Measurements from ENCODE around the gene AMN1. TPM values are rescaled to one million over a fixed set of nuclear protein-coding genes. Genes with fewer than 3 reads are reported as not detected.

Gene AMN1
- total RNA-seq, result 9.8 and 13.1 TPM in 2 replicates

GRCh38 chr12:31728917-31729640, at the start of gene AMN1:
Gene AMN1, minus strand, starts transcription at chr12:31729021. Its CDS starts 13 bp downstream, at chr12:31729008.
- H3K4me3 ChIP-seq (ENCODE audit: low read depth, low read length), result peak within 1 kb of the TSS; percentile 81
- no peak for TF ChIP-seq CTCF (conservative IDR thresholded peaks at IDR 0.05; ENCODE audit: low read depth, low read length)
- DNase-seq (ENCODE audit: low read depth), result peak; percentile 89

GRCh38 chr12:31773867-31774266, 45.0 kb upstream of the AMN1 start:
- no peak for TF ChIP-seq CTCF (conservative IDR thresholded peaks at IDR 0.05; ENCODE audit: low read depth, low read length)
- no peak overlapping the region for H3K4me3 ChIP-seq (ENCODE audit: low read depth, low read length)
- no peak for DNase-seq (ENCODE audit: low read depth)

GRCh38 chr12:31773223-31773750, 44.5 kb upstream of the AMN1 start:
- DNase-seq (ENCODE audit: low read depth), result no peak
- no peak overlapping the region for H3K4me3 ChIP-seq (ENCODE audit: low read depth, low read length)
- no peak for TF ChIP-seq CTCF (conservative IDR thresholded peaks at IDR 0.05; ENCODE audit: low read depth, low read length)

GRCh38 chr12:31772685-31773222, 43.9 kb upstream of the AMN1 start:
- no peak for DNase-seq (ENCODE audit: low read depth)
- H3K4me3 ChIP-seq (ENCODE audit: low read depth, low read length), result no peak overlapping the region
- no peak for TF ChIP-seq CTCF (conservative IDR thresholded peaks at IDR 0.05; ENCODE audit: low read depth, low read length)

- no peak overlapping the region for H3K4me3 ChIP-seq (ENCODE audit: low read depth, low read length)
- DNase-seq (ENCODE audit: low read depth), result no peak
- no peak for TF ChIP-seq CTCF (conservative IDR thresholded peaks at IDR 0.05; ENCODE audit: low read depth, low read length)
Observed at GRCh38 chr12:31772186-31772585, 43.4 kb upstream of the AMN1 start.

GRCh38 chr12:31768046-31768445, 39.2 kb upstream of the AMN1 start:
- H3K4me3 ChIP-seq (ENCODE audit: low read depth, low read length), result no peak overlapping the region
- DNase-seq (ENCODE audit: low read depth), result no peak
- TF ChIP-seq CTCF (conservative IDR thresholded peaks at IDR 0.05; ENCODE audit: low read depth, low read length), result no peak
